OCI-LY1 (cell line): ENCODE results near the gene AQP10.

Source experiments
- CTCF ChIP-seq: fragments of 200-600 bp; sonication (generic), shearing (Covaris generic); IDR thresholded peaks from 2 replicates; pipeline ENCODE4 v1.5.1; 2017; ENCODE audit warnings: mild to moderate bottlenecking, antibody characterized with exemption, low read length, moderate library complexity, mixed read lengths
- EZH2 ChIP-seq: fragments of 200-600 bp; sonication (generic), shearing (Covaris generic); IDR thresholded peaks from 2 replicates; pipeline ENCODE4 v1.8.0; 2017; ENCODE audit warnings: borderline replicate concordance, mixed run types, mild to moderate bottlenecking, antibody characterized with exemption, low read length, moderate library complexity, mixed read lengths

- no peak for TF ChIP-seq CTCF
- TF ChIP-seq EZH2 = no peak
These were observed 2.6 kb downstream of the AQP10 start for GRCh38 chr1:154323493-154323892.
